Esophagus (tissue), 2 donors: ENCODE data around the gene NXF3. TPM values are rescaled to one million over a fixed set of nuclear protein-coding genes. Genes with fewer than 3 reads are reported as not detected.

Experiments
- H3K27ac ChIP-seq, 2 donors: one replicate each; pipeline ENCODE4 v1.5.1; 2013; ENCODE audit warnings: low read depth in 2 of 2, mild to moderate bottlenecking in 2 of 2, inconsistent platforms in 1 of 2, low read length in 1 of 2, moderate library complexity in 1 of 2
- H3K27me3 ChIP-seq, 2 donors: one replicate each; pipeline ENCODE4 v1.6.1; 2013; ENCODE audit warnings: low read length in 2 of 2, control low read depth in 1 of 2, mild to moderate bottlenecking in 1 of 2; ENCODE audit not compliant: insufficient read depth in 2 of 2, control insufficient read depth in 1 of 2
- H3K36me3 ChIP-seq, 2 donors: one replicate each; pipeline ENCODE4 v1.6.1; 2013; ENCODE audit warnings: low read length in 1 of 2; ENCODE audit not compliant: control insufficient read depth in 2 of 2, insufficient read depth in 2 of 2
- H3K4me1 ChIP-seq, 2 donors: one replicate each; pipeline ENCODE4 v1.6.1; 2013; ENCODE audit warnings: low read length in 1 of 2; ENCODE audit not compliant: control insufficient read depth in 2 of 2, insufficient read depth in 2 of 2
- H3K4me3 ChIP-seq, 2 donors: one replicate each; pipeline ENCODE4 v1.5.1; 2013; ENCODE audit warnings: low read length in 2 of 2, mild to moderate bottlenecking in 2 of 2, low read depth in 1 of 2, moderate library complexity in 1 of 2
- H3K9me3 ChIP-seq, 2 donors: one replicate each; pipeline ENCODE4 v1.6.1; 2013; ENCODE audit warnings: mild to moderate bottlenecking in 2 of 2, low read depth in 1 of 2, low read length in 1 of 2, moderate library complexity in 1 of 2; ENCODE audit not compliant: control insufficient read depth in 2 of 2, insufficient read depth in 1 of 2
- WGBS, 2 donors: extraction: QIAGEN DNeasy Blood & Tissue Kit; methylation state at CpG; one replicate each; pipeline ENCODE4 v1.1.7; 2013; 5-methylcytosine and 5-hydroxymethylcytosine counted together
- polyA plus RNA-seq, 2 donors: library from polyadenylated mRNA; stranded (reverse); fragments of 200-250 nt; gene quantifications; one replicate each; pipeline ENCODE4 v1.2.3, GENCODE V29; 2013
- donor health status: healthy with polysubstance abuse.
- donor health status: Bipolar disorder and iron deficiency.

Gene NXF3
- polyA plus RNA-seq, 2 donors = 0.19 TPM; not detected in 1

DNA sequence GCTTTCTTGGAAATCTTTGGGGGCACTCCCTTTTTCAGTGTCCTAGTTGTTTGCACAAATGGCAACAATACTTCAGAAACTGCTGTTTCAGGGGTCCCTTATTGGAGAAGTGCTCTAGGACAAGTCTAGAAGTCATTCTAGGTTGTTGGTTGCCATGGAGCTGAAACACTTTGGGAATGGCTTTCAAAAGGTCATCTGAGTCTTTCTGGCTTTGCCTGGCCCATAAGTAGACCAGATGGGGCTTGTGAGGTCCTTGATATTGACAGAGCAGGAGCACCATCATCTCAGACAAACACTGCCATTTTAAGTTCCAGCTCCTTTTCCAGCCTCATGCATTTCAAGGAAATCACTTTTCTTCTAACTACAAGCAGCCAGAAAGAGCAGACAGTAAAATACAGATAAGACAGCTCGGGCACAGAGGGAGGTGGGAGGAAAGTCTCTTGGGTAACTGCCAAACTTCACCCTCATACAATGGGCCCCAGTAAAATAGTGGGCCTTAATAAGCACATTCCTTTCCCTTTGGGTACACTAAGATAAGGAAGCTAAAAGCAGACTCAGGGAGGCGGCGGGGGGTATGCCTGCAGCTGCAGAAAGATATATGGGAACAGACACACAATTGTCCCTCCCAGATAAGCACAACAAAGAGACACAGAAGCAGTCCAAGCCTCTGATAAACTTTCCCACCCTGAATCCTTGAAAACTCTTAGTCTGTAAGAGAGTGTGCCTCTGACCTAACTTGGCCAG, 8.5 kb upstream of the NXF3 start:
- 47 to 50% methylated on average over 3 of the region's 3 CpGs for WGBS, 2 donors
- Histone ChIP-seq H3K4me1 (no peaks in the 10 kb centered on the region), H3K27me3 (no peaks in the 10 kb centered on the region), H3K4me3 (no peak overlapping the region), H3K27ac (no peak overlapping the region), H3K36me3 (no peaks in the 10 kb centered on the region), H3K9me3 (no peaks in the 10 kb centered on the region)

DNA sequence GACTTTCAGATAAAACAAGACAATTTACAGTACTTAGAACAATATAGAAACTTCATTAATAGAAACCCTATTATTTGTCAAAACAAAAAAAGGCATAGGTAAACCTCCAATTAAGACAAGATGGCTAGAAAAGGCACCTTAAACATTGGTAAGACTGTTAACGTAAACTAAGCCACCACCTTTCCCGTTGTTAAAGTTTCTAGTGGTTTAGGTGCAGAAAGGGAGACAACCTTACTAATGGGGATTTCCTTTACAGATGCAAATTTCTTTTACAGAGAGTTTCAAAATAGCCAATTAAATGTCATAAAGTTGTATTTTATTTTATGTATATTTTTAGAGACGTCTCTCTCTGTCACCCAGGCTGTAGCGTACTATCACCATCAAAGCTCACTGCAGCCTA, 7.5 kb upstream of the NXF3 start:
- Histone ChIP-seq H3K4me3 (no peak overlapping the region), H3K27ac (no peak overlapping the region), H3K27me3 (no peaks in the 10 kb centered on the region), H3K36me3 (no peaks in the 10 kb centered on the region), H3K9me3 (no peaks in the 10 kb centered on the region), H3K4me1 (no peaks in the 10 kb centered on the region)
- 87 to 90% methylated on average over 4 of the region's 4 CpGs for WGBS, 2 donors

DNA sequence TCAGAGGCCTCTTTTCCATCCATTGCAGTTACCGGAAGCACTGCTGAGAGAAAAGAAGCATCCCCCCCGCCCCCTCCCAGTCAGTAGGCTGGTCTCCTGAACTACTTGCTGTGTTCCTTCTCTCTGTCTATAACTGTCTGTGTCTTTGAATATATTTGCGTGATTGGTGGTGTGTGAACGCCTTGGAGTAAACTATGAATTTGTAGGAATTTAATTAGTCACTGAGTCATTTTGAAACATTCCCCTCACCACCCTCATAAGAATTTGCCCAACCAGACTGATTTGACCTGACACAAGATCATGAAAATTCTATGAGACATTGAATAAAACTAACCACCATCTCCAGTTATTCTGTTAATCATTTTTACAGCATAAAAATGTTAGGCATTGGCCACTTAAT, 6.7 kb upstream of the NXF3 start:
- H3K27ac ChIP-seq = no peak overlapping the region
- 72 to 83% methylated on average over 4 of the region's 4 CpGs for WGBS, 2 donors
- H3K4me3 ChIP-seq = no peak overlapping the region
- H3K4me1 ChIP-seq = no peaks in the 10 kb centered on the region
- H3K9me3 ChIP-seq = no peaks in the 10 kb centered on the region
- no peaks in the 10 kb centered on the region for H3K36me3 ChIP-seq
- no peaks in the 10 kb centered on the region for H3K27me3 ChIP-seq

DNA sequence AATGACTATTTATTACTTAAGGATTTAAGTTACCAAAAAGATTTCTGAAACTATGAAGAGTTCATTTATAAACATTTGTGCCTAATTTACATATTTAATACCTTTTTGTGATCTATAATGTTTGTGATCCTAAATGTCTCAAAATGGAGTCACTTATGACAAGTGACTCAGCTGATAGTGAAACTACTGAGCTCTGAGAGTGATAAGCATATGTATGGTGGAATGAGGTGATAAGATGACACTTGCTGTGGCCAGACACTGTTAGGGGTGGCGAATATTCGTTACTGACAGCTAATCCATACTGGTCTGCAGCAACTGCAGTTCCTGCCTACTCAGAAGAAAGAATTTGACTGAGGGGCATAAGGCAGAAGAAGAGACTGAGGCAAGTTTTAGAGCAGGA, 5.5 kb upstream of the NXF3 start:
- no peak overlapping the region for H3K27ac ChIP-seq
- WGBS, 2 donors = 69 to 71% methylated on average over 2 of the region's 2 CpGs

DNA sequence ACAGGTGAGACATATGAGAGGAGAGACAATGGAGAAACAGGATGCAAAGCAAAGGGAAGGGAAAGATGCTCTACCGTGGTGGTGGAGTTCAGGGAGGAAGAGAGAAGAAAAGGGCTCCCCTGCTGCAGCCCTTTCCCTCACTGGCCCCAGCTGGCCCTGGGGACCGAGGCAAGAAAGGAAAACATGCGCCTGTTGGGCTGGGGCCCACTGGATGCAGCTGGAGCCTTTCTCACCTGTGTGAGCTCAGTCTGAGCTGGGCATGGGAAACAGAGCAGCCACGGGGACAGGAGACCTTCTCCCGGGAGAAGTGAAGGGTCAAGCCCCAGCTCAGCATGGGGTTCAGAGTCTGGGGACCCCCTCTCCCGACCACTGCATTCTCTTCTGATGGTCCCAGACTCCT, 11.9 kb downstream of the NXF3 start:
- Histone ChIP-seq H3K4me1 (no peaks in the 10 kb centered on the region), H3K27ac (no peak overlapping the region), H3K27me3 (no peaks in the 10 kb centered on the region), H3K36me3 (no peaks in the 10 kb centered on the region), H3K4me3 (no peak overlapping the region), H3K9me3 (no peaks in the 10 kb centered on the region)
- WGBS, 2 donors = 59 to 72% methylated on average over 6 of the region's 6 CpGs

More for the DNA sequence above, 5.5 kb upstream of the NXF3 start:
- H3K4me1 ChIP-seq = no peaks in the 10 kb centered on the region
- no peaks in the 10 kb centered on the region for H3K9me3 ChIP-seq
- no peak overlapping the region for H3K4me3 ChIP-seq
- H3K27me3 ChIP-seq = no peaks in the 10 kb centered on the region
- no peaks in the 10 kb centered on the region for H3K36me3 ChIP-seq

DNA sequence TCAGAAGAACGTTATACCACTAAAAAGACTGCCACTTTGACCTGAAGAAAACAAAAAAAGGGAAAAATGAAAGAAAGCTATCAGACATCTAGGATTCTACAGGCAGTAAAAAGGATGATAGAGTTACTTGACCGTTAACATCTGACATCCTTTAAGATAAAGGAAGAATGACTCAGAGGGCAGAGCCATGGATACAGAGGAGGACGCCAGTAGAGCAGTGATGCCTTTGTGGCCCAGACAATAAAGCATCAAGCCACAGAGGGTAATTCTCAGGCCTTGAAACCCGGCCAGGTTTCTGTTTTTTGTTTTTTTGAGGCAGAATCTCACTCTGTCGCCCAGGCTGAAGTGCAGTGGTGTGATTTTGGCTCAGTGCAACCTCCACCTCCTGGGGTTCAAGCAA, 19.5 kb downstream of the NXF3 start:
- H3K27me3 ChIP-seq = no peaks in the 10 kb centered on the region
- peaks cover 0 to 3% of the 10 kb centered on the region in 2 donors for H3K9me3 ChIP-seq
- WGBS, 2 donors = 46 to 49% methylated on average over 5 of the region's 5 CpGs
- H3K4me3 ChIP-seq = no peak overlapping the region
- no peaks in the 10 kb centered on the region for H3K36me3 ChIP-seq
- H3K4me1 ChIP-seq = no peaks in the 10 kb centered on the region
- H3K27ac ChIP-seq = no peak overlapping the region

DNA sequence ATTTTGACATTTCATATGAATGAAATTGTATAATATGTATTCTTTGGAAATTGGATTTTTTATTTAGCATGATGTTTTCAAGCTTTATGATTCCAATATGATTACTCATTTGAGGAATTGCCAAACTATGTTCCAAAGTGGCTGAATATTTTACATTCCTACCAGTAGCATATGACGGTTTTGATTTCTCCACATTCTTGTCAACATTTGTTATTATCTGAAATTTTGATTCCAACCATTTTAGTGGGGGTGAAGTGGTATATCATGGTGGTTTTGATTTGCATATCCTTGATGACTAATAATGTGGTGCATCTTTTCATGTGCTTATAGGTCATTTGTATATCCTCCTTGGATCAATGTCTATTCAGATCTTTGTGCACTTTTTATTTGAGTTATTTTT, 26.3 kb downstream of the NXF3 start:
- Histone ChIP-seq H3K4me3 (no peak overlapping the region), H3K36me3 (no peaks in the 10 kb centered on the region), H3K4me1 (no peaks in the 10 kb centered on the region), H3K27ac (no peak overlapping the region), H3K27me3 (no peaks in the 10 kb centered on the region), H3K9me3 (no peaks in the 10 kb centered on the region)
- WGBS, 2 donors = 43 to 52% methylated on average over 1 of the region's 1 CpG

DNA sequence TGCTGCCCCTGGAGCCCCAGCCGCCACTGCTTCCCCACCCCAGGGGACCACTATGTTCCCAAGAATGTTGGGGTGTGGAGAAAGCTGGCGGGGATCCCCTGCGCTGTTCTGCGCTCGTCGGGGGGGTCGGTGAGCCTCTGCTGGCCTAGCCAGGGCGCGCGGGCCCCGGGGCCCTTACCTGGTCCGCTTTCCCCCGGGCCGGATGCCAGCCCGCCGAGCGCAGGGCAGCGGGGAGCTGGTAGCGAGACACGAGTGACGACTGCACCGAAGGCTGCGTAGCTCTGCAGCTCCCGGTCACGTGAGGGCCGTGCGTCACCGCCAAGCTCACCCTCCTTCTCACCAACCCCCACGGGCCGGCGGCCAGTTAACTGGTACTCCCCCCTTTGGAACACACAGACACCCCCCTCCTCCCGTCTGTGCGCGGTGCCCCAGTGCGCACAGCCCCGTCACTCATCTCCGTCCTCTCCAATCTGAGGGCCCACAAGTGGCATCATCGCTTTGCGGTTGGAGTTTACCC, 29.0 kb downstream of the NXF3 start, which contains the start of gene BEX1:
Gene BEX1, minus strand, starts transcription at position 254 of the 517 bp plus-strand sequence. CDS start 897 bp downstream, outside the sequence.
- H3K36me3 ChIP-seq = no peaks in the 10 kb centered on the region
- H3K4me1 ChIP-seq = no peaks in the 10 kb centered on the region
- H3K27me3 ChIP-seq = peaks cover 0 to 2% of the 10 kb centered on the region in 2 donors
- H3K9me3 ChIP-seq = no peaks in the 10 kb centered on the region
- H3K4me3 ChIP-seq = no peak within 1 kb of the TSS
- H3K27ac ChIP-seq = no peak within 1 kb of the TSS
- 3 to 30% methylated on average over 20 to 39 of the region's 39 CpGs for WGBS, 2 donors

DNA sequence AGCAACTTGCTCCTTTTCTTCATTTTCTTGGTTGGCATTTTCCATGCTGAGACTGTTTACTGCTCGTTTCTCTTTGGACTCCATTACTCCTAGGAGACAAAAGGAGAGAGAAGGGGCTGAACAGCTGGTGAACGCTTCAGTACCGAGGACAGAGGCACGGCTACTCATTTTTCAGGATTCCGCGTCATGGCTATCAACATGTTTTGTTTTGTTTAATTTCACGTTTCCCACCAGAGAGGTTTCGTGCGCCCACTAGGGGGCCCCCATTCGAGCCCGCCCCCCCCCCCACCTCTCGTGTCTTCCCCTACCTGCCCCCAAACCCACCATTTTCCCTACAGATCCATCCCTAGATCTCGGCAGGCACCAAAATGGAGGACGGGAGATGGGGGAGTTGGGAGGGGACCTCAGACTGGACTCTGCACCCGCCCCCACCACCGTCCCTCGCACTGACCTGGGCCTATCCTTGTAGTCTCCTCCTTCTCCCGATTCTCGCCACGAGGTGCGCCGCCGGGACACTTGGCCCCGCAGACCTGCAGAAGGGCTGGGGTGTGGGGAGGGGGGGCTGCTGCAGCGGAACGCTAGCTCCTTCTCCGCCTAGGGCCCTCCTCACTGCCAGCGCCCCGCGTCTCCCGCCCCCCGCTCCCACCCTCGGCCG, 29.6 kb downstream of the NXF3 start:
- WGBS, 2 donors = 1 to 29% methylated on average over 28 to 32 of the region's 34 CpGs
- H3K4me1 ChIP-seq = no peaks in the 10 kb centered on the region
- H3K9me3 ChIP-seq = no peaks in the 10 kb centered on the region
- no peak overlapping the region for H3K4me3 ChIP-seq
- peaks cover 0 to 2% of the 10 kb centered on the region in 2 donors for H3K27me3 ChIP-seq
- H3K36me3 ChIP-seq = no peaks in the 10 kb centered on the region
- H3K27ac ChIP-seq = no peak overlapping the region
